ENCODE data around the gene PARVG. TPM values are rescaled to one million over a fixed set of nuclear protein-coding genes. Genes with fewer than 3 reads are reported as not detected.

PARVG gene
- total RNA-seq, 1 donor from 2014 or later: 0.27 TPM

- Mint-ChIP-seq H3K4me1 (ENCODE audit: low read depth) (peaks cover 4% of the 10 kb centered on the region), H3K9me3 (ENCODE audit: low read depth) (no peaks in the 10 kb centered on the region), H3K27me3 (ENCODE audit: low read depth) (peaks cover 6% of the 10 kb centered on the region), H3K4me3 (ENCODE audit: unreplicated experiment) (no peak overlapping the region), H3K27ac (ENCODE audit: unreplicated experiment) (no peak overlapping the region), H3K36me3 (ENCODE audit: low read depth) (no peaks in the 10 kb centered on the region)
- no peak for DNase-seq (ENCODE audit: low spot score)
- TF ChIP-seq, protein P1, sequence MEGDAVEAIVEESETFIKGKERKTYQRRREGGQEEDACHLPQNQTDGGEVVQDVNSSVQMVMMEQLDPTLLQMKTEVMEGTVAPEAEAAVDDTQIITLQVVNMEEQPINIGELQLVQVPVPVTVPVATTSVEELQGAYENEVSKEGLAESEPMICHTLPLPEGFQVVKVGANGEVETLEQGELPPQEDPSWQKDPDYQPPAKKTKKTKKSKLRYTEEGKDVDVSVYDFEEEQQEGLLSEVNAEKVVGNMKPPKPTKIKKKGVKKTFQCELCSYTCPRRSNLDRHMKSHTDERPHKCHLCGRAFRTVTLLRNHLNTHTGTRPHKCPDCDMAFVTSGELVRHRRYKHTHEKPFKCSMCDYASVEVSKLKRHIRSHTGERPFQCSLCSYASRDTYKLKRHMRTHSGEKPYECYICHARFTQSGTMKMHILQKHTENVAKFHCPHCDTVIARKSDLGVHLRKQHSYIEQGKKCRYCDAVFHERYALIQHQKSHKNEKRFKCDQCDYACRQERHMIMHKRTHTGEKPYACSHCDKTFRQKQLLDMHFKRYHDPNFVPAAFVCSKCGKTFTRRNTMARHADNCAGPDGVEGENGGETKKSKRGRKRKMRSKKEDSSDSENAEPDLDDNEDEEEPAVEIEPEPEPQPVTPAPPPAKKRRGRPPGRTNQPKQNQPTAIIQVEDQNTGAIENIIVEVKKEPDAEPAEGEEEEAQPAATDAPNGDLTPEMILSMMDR (IDR thresholded peaks at IDR 0.05): no peak
Measured at GRCh38 chr22:44186737-44187136, 6.0 kb downstream of the PARVG start.

GRCh38 chr22:44187652-44188230 is 7.0 kb downstream of the PARVG start:
- Mint-ChIP-seq H3K9me3 (ENCODE audit: low read depth) (no peaks in the 10 kb centered on the region), H3K27me3 (ENCODE audit: low read depth) (peaks cover 6% of the 10 kb centered on the region), H3K27ac (ENCODE audit: unreplicated experiment) (no peak overlapping the region), H3K4me3 (ENCODE audit: unreplicated experiment) (no peak overlapping the region), H3K36me3 (ENCODE audit: low read depth) (no peaks in the 10 kb centered on the region), H3K4me1 (ENCODE audit: low read depth) (peaks cover 4% of the 10 kb centered on the region)
- TF ChIP-seq, protein P1 (IDR thresholded peaks at IDR 0.05): no peak
- DNase-seq (ENCODE audit: low spot score): no peak

- H3K4me3 Mint-ChIP-seq (ENCODE audit: unreplicated experiment): no peak overlapping the region
- TF ChIP-seq, protein P1 (IDR thresholded peaks at IDR 0.05): no peak
- H3K36me3 Mint-ChIP-seq (ENCODE audit: low read depth): no peaks in the 10 kb centered on the region
- no peak for DNase-seq (ENCODE audit: low spot score)
- peaks cover 4% of the 10 kb centered on the region for H3K4me1 Mint-ChIP-seq (ENCODE audit: low read depth)
- peaks cover 6% of the 10 kb centered on the region for H3K27me3 Mint-ChIP-seq (ENCODE audit: low read depth)
- no peaks in the 10 kb centered on the region for H3K9me3 Mint-ChIP-seq (ENCODE audit: low read depth)
- no peak overlapping the region for H3K27ac Mint-ChIP-seq (ENCODE audit: unreplicated experiment)
Measured at GRCh38 chr22:44188316-44188715, 7.6 kb downstream of the PARVG start.

DNA sequence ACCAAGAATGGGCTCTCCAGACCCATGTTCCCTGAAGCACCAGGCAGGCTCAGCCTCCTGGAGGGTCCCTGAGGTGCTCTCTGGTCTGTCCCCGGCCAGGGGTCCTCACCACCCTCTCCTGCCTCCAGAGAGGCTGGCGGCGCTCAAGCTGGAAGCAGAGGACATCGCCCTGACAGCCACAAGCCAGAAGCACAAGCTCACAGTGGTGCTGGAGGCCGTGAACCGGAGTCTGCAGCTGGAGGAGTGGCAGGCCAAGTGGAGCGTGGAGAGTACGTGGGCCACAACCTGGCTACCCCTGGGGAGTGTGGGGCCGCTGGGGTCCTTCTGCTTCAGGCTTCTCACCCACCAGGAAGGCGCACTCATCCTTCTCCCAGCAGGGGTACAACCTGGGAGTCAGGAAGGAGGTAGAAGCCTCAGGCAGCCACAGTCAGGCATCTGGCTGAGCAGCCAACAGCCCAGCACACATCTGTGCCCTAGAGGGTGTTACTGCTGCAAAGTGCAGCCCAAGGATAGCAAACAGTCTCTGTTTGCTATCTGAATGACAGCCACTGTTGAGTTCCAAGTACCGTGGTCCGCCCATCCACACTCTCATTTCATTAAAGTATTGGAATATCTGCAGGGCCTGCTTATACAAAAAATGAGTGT is 8.4 kb downstream of the PARVG start:
- no peak for DNase-seq (ENCODE audit: low spot score)
- TF ChIP-seq, protein P1 (IDR thresholded peaks at IDR 0.05): no peak
- Mint-ChIP-seq H3K4me1 (ENCODE audit: low read depth) (no peaks in the 10 kb centered on the region), H3K36me3 (ENCODE audit: low read depth) (no peaks in the 10 kb centered on the region), H3K4me3 (ENCODE audit: unreplicated experiment) (no peak overlapping the region), H3K9me3 (ENCODE audit: low read depth) (no peaks in the 10 kb centered on the region), H3K27me3 (ENCODE audit: low read depth) (peaks cover 9% of the 10 kb centered on the region), H3K27ac (ENCODE audit: unreplicated experiment) (no peak overlapping the region)

GRCh38 chr22:44190381-44190976 is 9.8 kb downstream of the PARVG start:
- H3K4me1 Mint-ChIP-seq (ENCODE audit: low read depth): no peaks in the 10 kb centered on the region
- no peaks in the 10 kb centered on the region for H3K36me3 Mint-ChIP-seq (ENCODE audit: low read depth)
- TF ChIP-seq, protein P1 (IDR thresholded peaks at IDR 0.05): no peak

More at GRCh38 chr22:44190381-44190976, 9.8 kb downstream of the PARVG start:
- no peak overlapping the region for H3K27ac Mint-ChIP-seq (ENCODE audit: unreplicated experiment)
- no peak overlapping the region for H3K4me3 Mint-ChIP-seq (ENCODE audit: unreplicated experiment)
- H3K27me3 Mint-ChIP-seq (ENCODE audit: low read depth): peaks cover 20% of the 10 kb centered on the region
- DNase-seq (ENCODE audit: low spot score): no peak
- H3K9me3 Mint-ChIP-seq (ENCODE audit: low read depth): no peaks in the 10 kb centered on the region
